Prostate gland (tissue), 2 donors: ENCODE data around the gene CYP11A1.

Experiments used
- POLR2A ChIP-seq: fragments of 450-650 bp; IDR thresholded peaks from one replicate; pipeline ENCODE4 v1.6.1; 2016; ENCODE audit warnings: antibody characterized with exemption, mild to moderate bottlenecking
- POLR2AphosphoS5 ChIP-seq: sonication (generic); formaldehyde crosslinking; IDR thresholded peaks from one replicate; pipeline ENCODE4 v1.6.1; 2017; ENCODE audit warnings: antibody characterized with exemption
- TF ChIP-seq, protein P1 (sequence below), 4 experiments: fragments of 200-600 bp in 2 of 4; fragments of 450-650 bp in 2 of 4; sonication (generic) in 2 of 4; IDR thresholded peaks; 1 replicate in 3 of 4; 2 replicates in 1 of 4; pipeline ENCODE4 v1.5.1; 2016 to 2019; ENCODE audit warnings: antibody characterized with exemption in 4 of 4, mild to moderate bottlenecking in 2 of 4, moderate library complexity in 2 of 4

- TF ChIP-seq POLR2A (no peak), POLR2AphosphoS5 (no peak)
- TF ChIP-seq, protein P1, sequence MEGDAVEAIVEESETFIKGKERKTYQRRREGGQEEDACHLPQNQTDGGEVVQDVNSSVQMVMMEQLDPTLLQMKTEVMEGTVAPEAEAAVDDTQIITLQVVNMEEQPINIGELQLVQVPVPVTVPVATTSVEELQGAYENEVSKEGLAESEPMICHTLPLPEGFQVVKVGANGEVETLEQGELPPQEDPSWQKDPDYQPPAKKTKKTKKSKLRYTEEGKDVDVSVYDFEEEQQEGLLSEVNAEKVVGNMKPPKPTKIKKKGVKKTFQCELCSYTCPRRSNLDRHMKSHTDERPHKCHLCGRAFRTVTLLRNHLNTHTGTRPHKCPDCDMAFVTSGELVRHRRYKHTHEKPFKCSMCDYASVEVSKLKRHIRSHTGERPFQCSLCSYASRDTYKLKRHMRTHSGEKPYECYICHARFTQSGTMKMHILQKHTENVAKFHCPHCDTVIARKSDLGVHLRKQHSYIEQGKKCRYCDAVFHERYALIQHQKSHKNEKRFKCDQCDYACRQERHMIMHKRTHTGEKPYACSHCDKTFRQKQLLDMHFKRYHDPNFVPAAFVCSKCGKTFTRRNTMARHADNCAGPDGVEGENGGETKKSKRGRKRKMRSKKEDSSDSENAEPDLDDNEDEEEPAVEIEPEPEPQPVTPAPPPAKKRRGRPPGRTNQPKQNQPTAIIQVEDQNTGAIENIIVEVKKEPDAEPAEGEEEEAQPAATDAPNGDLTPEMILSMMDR (IDR thresholded peaks at IDR 0.05), result no peak
Observed at GRCh38 chr15:74369756-74370155, 2.3 kb upstream of the CYP11A1 start.
